Measurements from ENCODE around the gene CLDN6. TPM values are rescaled to one million over a fixed set of nuclear protein-coding genes. Genes with fewer than 3 reads are reported as not detected.

Gene CLDN6
- total and polyA plus RNA-seq, 9 of the 15 experiments (the other 6 are each of a cell fraction or from before 2014, with no cell fraction given), result 0.22 to 0.75 (median 0.38) TPM; not detected in 3

DNA sequence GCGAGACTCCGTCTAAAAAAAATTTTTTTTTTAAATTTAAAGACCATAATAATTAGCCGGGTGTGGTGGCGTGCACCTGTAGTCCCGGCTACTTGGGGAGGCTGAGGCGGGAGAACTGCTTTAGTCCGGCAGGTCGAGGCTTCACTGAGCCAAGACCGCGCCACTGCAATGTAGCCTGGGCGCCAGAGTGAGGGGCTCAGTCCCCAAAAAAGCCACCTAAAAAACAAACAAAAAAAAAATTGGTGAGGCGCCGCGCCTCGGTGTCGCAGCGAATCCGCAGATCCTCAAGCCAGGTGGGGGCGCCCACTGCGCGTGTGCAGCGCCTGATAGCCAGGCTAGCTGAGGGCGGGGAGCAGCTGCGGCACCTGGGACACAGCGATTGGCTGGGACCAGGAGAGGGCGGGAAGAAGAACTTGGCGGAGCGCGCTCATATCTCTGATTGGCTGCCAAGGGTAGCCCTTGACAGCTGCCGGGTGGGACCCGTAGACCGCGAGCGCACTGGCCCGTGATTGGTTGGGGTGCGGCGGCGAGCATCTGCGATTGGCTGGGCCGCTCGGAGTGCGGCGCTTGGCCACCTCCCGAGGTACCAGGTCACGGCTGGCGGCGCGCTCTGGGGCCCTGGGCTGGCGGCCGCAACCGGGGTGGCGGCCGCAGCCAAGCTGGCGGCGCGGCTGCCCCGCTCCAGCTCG is 14.3 kb downstream of the CLDN6 start (continued):
- TF ChIP-seq CUX1 (CRISPR knock-in tag; IDR thresholded peaks at IDR 0.05) (no peak), ARNT (IDR thresholded peaks at IDR 0.05) (no peak), ZBED1 (IDR thresholded peaks at IDR 0.05) (no peak), SRF (CRISPR knock-in tag; IDR thresholded peaks at IDR 0.05) (no peak), ZFPM2 (CRISPR knock-in tag; IDR thresholded peaks at IDR 0.05) (no peak), HNRNPH1 (optimal IDR thresholded peaks at IDR 0.05; ENCODE audit: low read depth, low read length) (no peak), ZFX (CRISPR knock-in tag; IDR thresholded peaks at IDR 0.05) (peak; percentile 24; the same call in 1 of the 2 replicates), HMGXB4 (CRISPR knock-in tag; IDR thresholded peaks at IDR 0.05) (no peak), ZNF75A (CRISPR knock-in tag; IDR thresholded peaks at IDR 0.05) (no peak), SREBF1 (IDR thresholded peaks at IDR 0.05; ENCODE audit: borderline replicate concordance, low read depth, low read length) (no peak), RBFOX2 (IDR thresholded peaks at IDR 0.05; ENCODE audit: low read depth, low read length) (peak; percentile 68)
- TF ChIP-seq, protein P1, sequence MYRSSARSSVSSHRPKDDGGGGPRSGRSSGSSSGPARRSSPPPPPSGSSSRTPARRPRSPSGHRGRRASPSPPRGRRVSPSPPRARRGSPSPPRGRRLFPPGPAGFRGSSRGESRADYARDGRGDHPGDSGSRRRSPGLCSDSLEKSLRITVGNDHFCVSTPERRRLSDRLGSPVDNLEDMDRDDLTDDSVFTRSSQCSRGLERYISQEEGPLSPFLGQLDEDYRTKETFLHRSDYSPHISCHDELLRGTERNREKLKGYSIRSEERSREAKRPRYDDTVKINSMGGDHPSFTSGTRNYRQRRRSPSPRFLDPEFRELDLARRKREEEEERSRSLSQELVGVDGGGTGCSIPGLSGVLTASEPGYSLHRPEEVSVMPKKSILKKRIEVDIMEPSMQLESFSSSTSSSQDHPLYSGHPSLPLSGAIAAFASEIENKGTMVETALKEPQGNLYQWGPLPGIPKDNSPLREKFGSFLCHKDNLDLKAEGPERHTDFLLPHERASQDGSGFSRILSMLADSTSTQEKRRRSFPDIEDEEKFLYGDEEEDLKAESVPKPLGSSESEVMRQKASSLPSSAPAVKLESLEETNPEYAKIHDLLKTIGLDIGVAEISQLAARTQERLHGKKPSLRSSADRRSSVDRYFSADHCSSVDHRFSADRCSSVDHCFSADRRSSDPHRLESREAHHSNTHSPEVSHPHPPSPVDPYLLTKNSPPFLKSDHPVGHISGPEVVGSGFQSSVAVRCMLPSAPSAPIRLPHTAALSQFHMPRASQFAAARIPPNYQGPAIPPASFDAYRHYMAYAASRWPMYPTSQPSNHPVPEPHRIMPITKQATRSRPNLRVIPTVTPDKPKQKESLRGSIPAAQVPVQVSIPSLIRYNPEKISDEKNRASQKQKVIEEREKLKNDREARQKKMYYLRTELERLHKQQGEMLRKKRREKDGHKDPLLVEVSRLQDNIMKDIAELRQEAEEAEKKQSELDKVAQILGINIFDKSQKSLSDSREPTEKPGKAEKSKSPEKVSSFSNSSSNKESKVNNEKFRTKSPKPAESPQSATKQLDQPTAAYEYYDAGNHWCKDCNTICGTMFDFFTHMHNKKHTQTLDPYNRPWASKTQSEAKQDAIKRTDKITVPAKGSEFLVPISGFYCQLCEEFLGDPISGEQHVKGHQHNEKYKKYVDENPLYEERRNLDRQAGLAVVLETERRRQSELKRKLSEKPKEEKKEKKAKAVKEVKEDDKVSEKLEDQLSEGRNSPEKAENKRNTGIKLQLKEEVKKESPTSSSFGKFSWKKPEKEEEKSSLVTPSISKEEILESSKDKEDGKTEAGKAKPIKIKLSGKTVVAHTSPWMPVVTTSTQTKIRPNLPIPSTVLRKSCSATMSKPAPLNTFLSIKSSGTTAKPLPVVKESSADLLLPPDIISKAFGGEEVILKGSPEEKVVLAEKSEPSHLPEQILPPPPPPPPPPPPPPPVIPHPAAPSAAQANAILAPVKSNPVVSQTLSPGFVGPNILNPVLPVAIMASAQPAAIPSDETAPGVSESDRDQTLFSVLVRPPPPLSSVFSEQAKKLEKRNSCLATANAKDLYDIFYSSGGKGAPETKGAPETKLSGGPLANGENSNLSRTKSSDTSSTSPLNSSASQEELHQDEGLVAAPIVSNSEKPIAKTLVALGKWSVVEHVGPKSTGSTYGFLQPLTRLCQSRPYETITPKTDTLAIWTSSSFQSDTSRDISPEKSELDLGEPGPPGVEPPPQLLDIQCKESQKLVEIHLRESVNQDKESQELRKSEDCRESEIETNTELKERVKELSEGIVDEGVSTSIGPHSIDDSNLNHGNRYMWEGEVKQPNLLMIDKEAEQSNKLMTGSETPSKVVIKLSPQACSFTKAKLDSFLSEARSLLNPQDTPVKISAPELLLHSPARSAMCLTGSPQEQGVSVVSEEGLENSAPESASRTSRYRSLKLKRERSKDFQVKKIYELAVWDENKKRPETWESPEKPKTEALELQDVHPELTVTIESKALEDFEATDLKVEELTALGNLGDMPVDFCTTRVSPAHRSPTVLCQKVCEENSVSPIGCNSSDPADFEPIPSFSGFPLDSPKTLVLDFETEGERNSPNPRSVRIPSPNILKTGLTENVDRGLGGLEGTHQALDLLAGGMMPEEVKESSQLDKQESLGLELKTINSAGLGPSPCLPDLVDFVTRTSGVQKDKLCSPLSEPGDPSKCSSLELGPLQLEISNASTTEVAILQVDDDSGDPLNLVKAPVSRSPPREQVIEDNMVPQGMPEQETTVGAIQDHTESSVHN (IDR thresholded peaks at IDR 0.05; ENCODE audit: borderline replicate concordance in 1 of 2, low read depth in 1 of 2), result no peak

All from K562 (cell line).